Glutamatergic neuron (in vitro differentiated cells): ENCODE results near the gene UBL5. TPM values are rescaled to one million over a fixed set of nuclear protein-coding genes. Genes with fewer than 3 reads are reported as not detected.
"Not testable (repeated sequence)": the region's sequence is repeated elsewhere in the genome, so short reads cannot be mapped to it uniquely, and the experiment has no call there.

Experiments
- DNase-seq: peaks from one replicate; pipeline ENCODE4 v3.0.0; 2022
- H3K27ac Mint-ChIP-seq: one replicate; pipeline ENCODE4 v1.8.0; 2020; ENCODE audit warnings: mild to moderate bottlenecking, mixed read lengths, inconsistent platforms; ENCODE audit not compliant: unreplicated experiment
- H3K27me3 Mint-ChIP-seq: one replicate; pipeline ENCODE4 v1.8.0; 2020; ENCODE audit warnings: mild to moderate bottlenecking, moderate library complexity, mixed read lengths, inconsistent platforms; ENCODE audit not compliant: unreplicated experiment
- H3K36me3 Mint-ChIP-seq: one replicate; pipeline ENCODE4 v1.8.0; 2020; ENCODE audit warnings: mild to moderate bottlenecking, mixed read lengths, inconsistent platforms; ENCODE audit not compliant: unreplicated experiment
- H3K4me1 Mint-ChIP-seq: one replicate; pipeline ENCODE4 v1.8.0; 2020; ENCODE audit warnings: mild to moderate bottlenecking, low read depth, mixed read lengths, inconsistent platforms; ENCODE audit not compliant: unreplicated experiment
- H3K4me3 Mint-ChIP-seq: one replicate; pipeline ENCODE4 v1.8.0; 2020; ENCODE audit warnings: mild to moderate bottlenecking, mixed read lengths, inconsistent platforms; ENCODE audit not compliant: unreplicated experiment
- H3K9me3 Mint-ChIP-seq: one replicate; pipeline ENCODE4 v1.8.0; 2020; ENCODE audit warnings: mild to moderate bottlenecking, moderate library complexity, mixed read lengths, inconsistent platforms; ENCODE audit not compliant: unreplicated experiment
- total RNA-seq: library from RNA; stranded (reverse); fragmentation: NEBNext Ultra II Directional; extraction: Animal tissue kit (Norgen Biotek cat#: 25700); gene quantifications from one replicate; pipeline ENCODE4 v1.2.1, GENCODE V29; 2021; ENCODE audit not compliant: unreplicated experiment
- TF ChIP-seq, protein P1 (sequence below): fragments of 200-600 bp; sonication (generic); IDR thresholded peaks from one replicate; pipeline ENCODE4 v1.5.0; 2021; ENCODE audit not compliant: partially characterized antibody, unreplicated experiment

Gene UBL5
- total RNA-seq, 1 donor from 2014 or later = 324 TPM

DNA sequence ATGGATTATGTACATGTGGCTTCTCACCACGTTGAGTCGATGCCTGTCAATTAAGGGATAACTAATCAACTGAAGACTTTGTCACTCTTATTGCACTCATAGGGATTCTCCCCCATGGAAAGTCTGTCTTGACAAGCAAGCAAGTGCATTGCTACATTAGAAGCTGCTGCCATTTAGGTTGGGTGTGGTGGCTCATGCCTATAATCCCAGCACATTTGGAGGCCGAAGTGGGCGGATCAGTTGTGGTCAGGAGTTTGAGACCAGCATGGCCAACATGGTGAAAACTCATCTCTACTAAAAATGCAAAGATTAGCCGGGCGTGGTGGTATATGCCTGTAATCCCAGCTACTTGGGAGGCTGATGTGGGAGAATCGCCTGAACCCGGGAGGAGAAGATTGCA, 40.9 kb upstream of the UBL5 start:
- TF ChIP-seq, protein P1, sequence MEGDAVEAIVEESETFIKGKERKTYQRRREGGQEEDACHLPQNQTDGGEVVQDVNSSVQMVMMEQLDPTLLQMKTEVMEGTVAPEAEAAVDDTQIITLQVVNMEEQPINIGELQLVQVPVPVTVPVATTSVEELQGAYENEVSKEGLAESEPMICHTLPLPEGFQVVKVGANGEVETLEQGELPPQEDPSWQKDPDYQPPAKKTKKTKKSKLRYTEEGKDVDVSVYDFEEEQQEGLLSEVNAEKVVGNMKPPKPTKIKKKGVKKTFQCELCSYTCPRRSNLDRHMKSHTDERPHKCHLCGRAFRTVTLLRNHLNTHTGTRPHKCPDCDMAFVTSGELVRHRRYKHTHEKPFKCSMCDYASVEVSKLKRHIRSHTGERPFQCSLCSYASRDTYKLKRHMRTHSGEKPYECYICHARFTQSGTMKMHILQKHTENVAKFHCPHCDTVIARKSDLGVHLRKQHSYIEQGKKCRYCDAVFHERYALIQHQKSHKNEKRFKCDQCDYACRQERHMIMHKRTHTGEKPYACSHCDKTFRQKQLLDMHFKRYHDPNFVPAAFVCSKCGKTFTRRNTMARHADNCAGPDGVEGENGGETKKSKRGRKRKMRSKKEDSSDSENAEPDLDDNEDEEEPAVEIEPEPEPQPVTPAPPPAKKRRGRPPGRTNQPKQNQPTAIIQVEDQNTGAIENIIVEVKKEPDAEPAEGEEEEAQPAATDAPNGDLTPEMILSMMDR = no peak
- Mint-ChIP-seq H3K4me1 (peaks cover 13% of the 10 kb centered on the region), H3K27me3 (peaks cover 12% of the 10 kb centered on the region), H3K36me3 (peaks cover 4% of the 10 kb centered on the region), H3K9me3 (peaks cover 6% of the 10 kb centered on the region), H3K4me3 (peak overlapping the region; percentile 71), H3K27ac (peak overlapping the region; percentile 64)
- DNase-seq = no peak

- not testable (repeated sequence) for H3K9me3 Mint-ChIP-seq, H3K36me3 Mint-ChIP-seq, H3K4me3 Mint-ChIP-seq, DNase-seq, H3K27ac Mint-ChIP-seq
- Mint-ChIP-seq H3K4me1 (peaks cover 13% of the 10 kb centered on the region), H3K27me3 (peaks cover 12% of the 10 kb centered on the region)
Measured at GRCh38 chr19:9788604-9789003, 39.1 kb upstream of the UBL5 start.

DNA sequence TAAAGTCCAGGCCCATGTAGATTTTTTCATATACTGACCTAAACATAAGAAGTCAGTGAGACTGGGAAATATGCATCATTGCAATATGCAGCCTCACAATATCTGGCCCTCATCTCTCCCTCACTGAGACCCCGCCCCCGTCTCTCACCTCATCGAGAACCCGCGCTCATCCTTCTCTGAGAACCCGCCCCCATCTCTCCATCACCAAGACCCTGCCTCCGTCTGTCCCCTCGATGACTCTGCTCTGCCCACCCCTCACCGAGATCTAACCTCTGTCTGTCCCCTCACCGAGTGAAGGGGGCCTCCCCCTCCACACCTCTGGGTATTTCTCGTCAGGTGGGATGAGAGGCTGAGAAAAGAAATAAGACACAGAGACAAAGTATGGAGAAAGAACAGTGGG, 38.7 kb upstream of the UBL5 start:
- Mint-ChIP-seq H3K4me3 (peak overlapping the region; percentile 46), H3K4me1 (peaks cover 10% of the 10 kb centered on the region), H3K9me3 (peaks cover 6% of the 10 kb centered on the region), H3K36me3 (peaks cover 4% of the 10 kb centered on the region), H3K27ac (no peak overlapping the region), H3K27me3 (peaks cover 12% of the 10 kb centered on the region)
- TF ChIP-seq, protein P1 = no peak
- no peak for DNase-seq

- H3K4me3 Mint-ChIP-seq = peak overlapping the region; percentile 46
- not testable (repeated sequence) for H3K27ac Mint-ChIP-seq, H3K4me1 Mint-ChIP-seq
Measured at GRCh38 chr19:9789579-9789978, 38.1 kb upstream of the UBL5 start.

GRCh38 chr19:9791073-9791367, 36.7 kb upstream of the UBL5 start:
- peak overlapping the region; percentile 87 for H3K4me3 Mint-ChIP-seq
- not testable (repeated sequence) for H3K9me3 Mint-ChIP-seq, H3K4me1 Mint-ChIP-seq, H3K27ac Mint-ChIP-seq, DNase-seq, H3K27me3 Mint-ChIP-seq, H3K36me3 Mint-ChIP-seq

More at GRCh38 chr19:9789579-9789978, 38.1 kb upstream of the UBL5 start:
- H3K9me3 Mint-ChIP-seq, DNase-seq, H3K36me3 Mint-ChIP-seq: not testable (repeated sequence)
- H3K27me3 Mint-ChIP-seq = peaks cover 12% of the 10 kb centered on the region

DNA sequence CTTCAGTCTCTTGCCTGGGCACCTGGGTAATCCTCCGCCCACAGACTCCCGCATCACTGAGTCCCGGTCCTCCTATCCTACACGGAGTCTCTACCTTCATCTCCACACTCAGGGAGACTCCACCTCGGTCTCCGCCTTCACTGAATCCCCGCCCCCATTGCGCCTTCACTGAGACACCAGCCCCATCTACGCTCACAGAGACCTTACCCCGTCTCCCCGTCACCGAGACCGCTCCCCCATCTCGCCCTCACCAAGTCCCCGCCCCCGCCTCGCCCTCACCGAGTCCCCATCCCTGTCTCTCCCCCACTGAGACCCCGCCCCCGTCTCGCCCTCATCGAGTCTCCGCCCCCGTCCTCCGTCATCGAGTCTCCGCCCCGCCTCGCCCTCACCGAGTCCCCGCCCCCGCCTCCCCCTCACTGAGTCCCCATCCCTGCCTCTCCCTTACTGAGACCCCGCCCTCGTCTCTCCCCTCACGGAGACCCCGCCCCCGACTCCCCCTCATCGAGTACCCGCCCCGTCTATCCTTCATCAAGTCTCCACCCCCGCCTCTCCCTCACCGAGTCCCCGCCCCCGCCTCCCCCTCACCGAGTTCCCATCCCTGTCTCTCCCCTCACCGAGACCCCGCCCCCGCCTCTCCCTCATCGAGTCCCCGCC, 36.0 kb upstream of the UBL5 start:
- Mint-ChIP-seq H3K4me1 (peaks cover 4% of the 10 kb centered on the region), H3K27ac (peak overlapping the region; percentile 74), H3K4me3 (peak overlapping the region; percentile 87), H3K27me3 (peaks cover 4% of the 10 kb centered on the region), H3K9me3 (peaks cover 6% of the 10 kb centered on the region), H3K36me3 (peaks cover 4% of the 10 kb centered on the region)
- DNase-seq = peak; percentile 98
- TF ChIP-seq, protein P1 = no peak
